Tongue (tissue), 2 donors: Measurements from ENCODE around the gene NUCB1. TPM values are rescaled to one million over a fixed set of nuclear protein-coding genes. Genes with fewer than 3 reads are reported as not detected.

Source experiments
- DNase-seq: peaks from one replicate; pipeline ENCODE4 v3.0.0-alpha.2; 2015
- total RNA-seq: library from RNA; depleted of rRNA; stranded (reverse); fragments of >200 nt; gene quantifications from one replicate; pipeline ENCODE4 v1.2.3, GENCODE V29; 2014

Gene NUCB1
- total RNA-seq, 1 donor from 2014 or later: 154 TPM

DNA sequence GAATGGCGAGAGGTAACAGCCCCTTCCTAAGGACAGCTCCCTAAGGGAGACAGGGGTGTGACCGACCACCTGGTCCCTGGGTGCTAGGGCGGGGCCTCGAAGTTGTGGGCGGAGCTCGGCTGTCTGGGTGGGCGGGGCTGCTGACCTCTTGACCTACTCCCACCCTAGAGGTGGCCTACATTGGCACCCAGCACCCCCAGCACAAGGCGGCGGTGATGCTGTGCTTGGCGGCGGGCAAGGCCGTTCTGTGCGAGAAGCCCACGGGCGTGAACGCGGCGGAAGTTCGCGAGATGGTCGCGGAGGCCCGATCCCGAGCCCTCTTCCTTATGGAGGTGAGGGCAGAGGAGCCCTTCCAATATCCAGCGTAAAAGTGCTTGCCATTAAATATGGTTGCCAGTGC, 35.8 kb downstream of the NUCB1 start:
- no peak for DNase-seq

DNA sequence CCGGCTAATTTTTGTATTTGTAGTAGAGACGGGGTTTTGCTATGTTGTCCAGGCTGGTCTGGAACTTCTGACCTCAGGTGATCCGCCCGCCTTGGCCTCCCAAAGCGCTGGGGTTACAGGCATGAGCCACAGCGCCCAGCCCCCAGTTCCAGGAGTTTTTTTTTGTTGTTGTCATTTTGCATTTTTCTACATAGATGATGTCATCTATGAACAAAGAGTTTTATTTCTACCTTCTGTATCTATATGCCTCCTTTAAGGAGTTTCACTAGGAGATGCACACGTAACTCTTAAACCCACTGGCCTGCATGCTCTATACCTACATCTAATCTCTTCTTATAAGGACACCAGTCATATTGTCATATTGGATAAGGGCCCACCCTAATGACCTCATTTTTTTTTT, 38.1 kb downstream of the NUCB1 start:
- DNase-seq: no peak

DNA sequence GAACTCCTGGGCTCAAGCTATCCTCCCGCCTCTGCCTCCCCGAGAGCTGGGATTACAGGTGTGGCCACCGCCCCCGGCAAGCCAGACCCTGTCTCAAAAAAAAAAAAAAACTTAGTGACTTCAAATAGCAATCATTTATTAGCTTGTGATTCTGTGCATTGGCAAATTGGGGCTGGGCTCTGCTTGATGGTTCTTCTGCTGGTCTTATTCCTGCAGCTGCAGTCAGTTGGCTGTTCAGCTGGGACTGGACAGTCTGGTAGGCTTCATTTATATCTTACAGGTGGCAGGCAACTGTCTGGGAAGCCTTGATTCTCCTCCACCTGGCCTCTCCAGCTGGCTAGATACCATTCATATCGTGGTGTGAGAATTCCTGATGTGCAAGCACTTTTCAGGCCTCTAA, 40.8 kb downstream of the NUCB1 start:
- DNase-seq: no peak

DNA sequence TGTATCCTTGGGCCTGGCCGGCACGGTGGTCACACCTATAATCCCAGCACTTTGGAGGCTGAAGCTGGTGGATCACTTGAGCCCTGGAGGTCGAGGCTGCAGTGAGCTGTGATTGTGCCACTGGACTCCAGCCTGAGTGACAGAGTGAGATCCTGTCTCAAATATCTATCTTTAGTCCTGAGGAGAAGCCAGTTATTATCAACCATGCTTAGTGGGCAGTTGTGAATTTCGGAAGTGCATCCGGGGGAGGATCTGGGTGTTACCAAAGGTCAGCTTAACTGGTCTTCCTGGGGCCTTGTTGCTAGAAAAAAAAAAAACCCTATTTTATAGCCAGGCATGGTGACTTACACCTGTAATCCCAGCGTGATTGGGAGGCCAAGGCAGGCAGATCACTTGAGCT, 43.0 kb downstream of the NUCB1 start:
- DNase-seq: no peak

DNA sequence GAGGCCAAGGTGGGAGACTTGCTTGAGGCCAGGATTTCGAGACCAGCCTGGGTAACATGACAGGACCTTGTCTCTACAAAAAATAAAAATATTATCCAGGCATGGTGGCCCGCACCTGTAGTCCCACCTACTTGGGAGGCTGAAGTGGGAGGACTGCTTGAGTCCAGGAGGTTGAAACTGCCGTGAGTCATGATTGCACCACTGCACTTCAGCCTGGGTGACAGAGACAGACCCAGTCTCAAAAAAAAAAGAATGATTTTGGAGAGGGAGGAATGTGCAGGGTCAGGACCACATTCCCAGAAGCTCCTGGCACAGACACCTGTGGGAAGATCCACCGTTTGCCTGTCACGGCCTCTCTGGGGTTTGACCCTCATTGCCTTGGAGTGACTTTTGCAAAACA, 45.3 kb downstream of the NUCB1 start:
- DNase-seq: no peak

DNA sequence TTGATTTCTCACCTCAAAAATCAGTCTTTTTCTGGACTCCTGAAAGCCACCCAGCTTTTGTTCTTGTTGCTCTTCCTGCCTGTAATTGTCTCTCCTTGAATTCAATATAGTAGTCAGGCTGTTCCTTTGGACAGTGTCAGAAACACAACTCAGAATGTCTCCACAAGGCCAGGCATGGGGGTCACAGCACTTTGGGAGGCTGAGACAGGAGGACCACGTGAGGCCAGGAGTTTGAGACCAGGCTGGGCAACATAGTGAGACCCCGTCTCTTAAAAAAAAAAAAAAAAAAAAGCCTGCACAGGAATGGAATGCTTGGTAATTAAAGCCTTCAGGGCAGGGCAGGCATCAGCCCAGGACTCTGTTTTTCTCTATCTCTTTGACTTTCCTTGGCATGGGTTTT, 45.7 kb downstream of the NUCB1 start:
- no peak for DNase-seq

DNA sequence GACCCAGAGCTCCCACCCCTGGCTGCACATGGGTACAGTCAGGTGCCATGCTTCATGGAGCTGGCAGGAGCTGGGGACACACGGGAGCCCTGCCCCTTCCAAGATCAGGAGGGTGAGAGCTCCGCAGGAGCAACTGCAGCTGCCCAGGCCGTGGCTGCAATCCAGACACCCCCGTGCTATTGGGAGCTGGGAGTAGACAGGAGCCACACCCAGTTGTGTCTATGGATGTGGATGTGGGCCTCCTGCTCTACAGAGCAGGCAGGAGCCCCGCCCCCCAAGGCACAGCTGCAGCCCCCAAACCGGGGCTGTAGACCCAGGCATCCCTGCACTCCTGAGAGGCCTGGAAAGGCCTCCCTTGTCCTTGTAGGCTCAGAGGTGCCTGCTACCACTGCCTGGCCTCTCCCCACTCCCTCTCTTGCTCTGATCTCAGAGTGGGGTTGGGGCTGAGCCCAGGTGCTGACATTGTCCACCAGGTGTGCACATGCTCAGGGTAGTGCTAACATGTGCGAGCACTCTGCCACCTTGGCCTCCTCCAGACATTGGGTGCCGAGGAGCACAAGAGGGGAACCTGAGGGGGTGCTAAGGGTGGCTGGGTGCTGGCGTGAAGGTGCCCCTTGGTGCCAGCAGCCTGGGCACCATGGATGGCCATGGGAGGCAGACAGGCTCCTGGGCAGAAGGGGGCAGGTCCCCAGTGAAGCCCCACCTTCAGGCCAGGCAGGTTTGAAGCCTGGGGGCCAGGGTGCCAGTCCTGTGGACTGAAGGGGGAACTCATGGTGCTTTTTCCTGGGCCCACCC, 46.5 kb downstream of the NUCB1 start:
- DNase-seq: peak; percentile 57

DNA sequence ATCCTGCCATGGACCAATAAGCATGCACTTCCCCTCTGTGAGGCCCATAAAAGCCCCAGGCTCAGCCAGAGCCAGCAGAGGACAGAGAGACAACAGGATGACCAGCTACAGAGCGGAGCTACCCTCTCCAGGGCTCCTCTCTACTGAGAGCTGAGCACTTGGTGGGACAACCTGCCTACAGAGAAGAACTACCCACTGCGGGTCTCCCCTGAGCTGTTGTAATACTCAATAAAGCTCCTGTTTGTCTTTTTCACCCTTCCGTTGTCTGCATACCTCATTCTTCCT, 47.1 kb downstream of the NUCB1 start:
- DNase-seq: no peak

DNA sequence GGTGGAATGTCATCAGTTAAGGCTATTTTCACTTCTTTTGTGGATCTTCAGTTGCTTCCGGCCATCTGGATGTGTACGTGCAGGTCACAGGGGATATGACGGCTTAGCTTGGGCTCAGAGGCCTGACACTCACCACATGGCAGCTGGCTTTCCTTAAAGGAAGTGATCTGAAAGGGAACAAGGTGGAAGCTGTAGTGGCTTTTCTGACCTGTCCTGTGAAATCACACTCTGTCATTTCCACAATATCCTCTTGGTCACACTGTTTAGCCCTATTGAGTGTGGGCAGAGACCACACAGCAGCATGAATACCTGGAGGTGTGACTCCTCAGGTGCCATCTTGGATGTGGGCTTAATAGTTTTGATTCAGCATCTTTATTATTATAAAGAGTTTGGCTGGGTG, 50.0 kb downstream of the NUCB1 start:
- no peak for DNase-seq

DNA sequence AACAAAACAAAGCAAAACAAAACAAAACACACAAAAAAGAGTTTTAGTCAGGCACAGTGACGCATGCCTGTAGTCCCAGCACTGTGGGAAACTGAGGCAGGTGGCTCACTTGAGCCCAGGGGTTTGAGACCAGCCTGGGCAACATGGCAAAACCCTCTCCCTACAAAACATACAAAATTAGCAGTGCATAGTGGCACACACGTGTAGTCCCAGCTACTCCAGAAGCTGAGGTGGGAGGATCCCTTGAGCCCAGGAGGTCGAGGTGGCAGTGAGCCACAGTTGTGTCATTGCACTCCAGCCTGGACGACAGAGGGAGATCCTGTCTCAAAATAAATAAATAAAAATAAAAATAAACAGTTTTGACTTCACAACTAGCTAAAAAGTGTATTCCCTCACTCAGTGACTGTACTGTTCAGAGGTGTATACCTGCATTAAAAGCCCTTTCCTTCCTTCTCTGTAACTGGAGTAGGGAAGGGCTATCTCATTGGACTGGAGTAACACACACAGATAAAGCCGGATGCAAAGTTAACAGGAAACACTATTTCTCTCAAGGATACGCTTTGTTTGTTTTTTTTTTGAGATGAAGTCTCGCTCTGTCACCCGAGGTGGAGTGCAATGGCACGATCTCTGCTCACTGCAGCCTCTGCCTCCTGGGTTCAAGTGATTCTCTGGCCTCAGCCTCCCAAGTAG, 50.9 kb downstream of the NUCB1 start:
- DNase-seq: no peak

DNA sequence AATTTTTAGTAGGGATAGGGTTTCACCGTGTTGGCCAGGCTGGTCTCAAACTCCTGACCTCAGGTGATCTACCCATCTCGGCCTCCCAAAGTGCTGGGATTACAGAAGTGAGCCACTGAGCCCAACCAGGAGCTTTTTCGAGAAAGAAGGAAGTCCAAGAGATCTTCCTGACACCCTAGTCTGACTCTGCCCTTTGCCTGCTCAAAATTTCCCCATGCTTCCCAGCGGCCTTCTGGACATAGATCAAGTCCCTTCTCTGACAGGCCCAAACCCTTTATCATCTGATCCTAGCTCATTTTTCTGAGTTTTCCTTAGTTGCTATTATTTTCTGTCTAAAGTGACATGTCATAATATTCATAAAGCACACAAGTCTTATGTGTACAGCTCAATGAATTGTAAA, 53.0 kb downstream of the NUCB1 start:
- no peak for DNase-seq

DNA sequence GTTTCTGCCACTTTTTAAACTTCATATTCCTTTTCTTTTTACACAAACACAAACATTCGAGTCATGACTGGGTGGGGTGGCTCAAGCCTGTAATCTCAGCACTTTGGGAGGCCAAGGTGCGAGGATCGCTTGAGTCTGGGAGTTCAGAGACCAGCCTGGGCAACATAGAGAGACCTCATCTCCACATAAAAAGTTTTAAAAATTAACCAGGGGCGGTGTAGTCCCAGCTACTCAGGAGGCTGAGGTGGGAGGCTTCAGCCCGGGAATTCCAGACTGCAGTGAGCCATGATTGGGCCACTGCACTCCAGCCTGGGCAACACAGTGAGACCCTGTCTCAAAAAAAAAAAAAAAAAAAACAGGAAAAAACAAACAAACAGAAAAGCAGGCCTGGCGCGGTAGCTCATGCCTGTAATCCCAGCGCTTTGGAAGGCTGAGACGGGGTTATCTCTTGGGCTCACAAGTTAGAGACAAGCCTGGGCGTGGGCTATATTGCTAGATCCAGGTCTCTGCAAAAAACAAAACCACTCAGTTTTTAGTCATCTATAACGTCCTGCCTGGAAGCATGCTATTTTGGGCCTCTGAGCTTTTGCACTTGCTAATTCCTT, 54.0 kb downstream of the NUCB1 start:
- DNase-seq: no peak

DNA sequence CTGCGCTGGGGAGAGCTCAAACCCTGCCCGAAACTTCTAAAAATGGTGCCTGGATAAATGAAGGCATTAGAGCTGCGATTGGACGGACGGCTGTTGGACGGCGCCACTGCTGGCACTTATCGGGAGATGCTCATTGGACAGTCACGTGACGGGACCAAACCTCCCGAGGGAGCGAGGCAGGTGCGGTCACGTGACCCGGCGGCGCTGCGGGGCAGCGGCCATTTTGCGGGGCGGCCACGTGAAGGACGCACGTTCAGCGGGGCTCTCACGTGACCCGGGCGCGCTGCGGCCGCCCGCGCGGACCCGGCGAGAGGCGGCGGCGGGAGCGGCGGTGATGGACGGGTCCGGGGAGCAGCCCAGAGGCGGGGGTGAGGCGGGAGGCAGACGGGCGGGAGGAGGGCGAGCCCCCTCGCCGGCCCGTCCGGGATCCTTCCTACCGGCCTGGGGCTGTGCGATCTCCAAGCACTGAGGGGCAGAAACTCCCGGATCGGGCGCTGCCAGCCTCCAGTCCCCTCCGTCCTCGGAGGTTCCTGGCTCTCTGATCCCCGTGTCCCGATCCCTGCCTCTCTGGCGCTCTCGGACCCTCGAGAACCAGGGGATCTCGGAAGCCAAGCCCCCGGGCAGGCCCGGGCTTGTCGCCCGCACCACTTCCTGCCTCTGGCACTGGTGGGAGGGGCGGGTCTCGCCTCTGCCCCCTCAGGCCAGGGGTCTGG, 54.6 kb downstream of the NUCB1 start, which contains the start of gene BAX:
Gene BAX, plus strand, starts transcription at position 281 of the 713 bp plus-strand sequence. Its CDS starts 54 bp downstream, at position 335.
- DNase-seq: peak; percentile 99

DNA sequence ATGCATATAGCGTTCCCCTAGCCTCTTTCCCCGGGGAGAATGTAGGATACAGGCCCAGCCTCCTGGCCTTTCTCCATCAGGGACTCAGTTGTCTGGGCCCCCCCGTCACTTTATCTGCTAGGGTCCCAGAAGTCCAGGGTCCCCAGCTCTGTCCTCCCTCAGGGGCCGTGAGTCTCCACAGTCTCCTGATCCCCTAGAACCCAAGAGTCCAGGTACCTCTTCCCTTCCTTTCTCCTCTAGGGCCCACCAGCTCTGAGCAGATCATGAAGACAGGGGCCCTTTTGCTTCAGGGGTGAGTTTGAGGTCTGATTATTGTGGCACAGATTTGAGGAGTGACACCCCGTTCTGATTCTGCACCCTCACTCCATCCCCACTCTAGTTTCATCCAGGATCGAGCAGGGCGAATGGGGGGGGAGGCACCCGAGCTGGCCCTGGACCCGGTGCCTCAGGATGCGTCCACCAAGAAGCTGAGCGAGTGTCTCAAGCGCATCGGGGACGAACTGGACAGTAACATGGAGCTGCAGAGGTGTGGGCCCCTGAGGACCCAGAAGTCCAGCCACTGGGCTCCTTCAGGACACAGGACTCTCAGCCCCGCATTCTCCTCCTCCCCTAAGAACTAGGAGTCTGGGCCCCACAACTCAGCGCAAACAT, 55.3 kb downstream of the NUCB1 start:
- DNase-seq: no peak

DNA sequence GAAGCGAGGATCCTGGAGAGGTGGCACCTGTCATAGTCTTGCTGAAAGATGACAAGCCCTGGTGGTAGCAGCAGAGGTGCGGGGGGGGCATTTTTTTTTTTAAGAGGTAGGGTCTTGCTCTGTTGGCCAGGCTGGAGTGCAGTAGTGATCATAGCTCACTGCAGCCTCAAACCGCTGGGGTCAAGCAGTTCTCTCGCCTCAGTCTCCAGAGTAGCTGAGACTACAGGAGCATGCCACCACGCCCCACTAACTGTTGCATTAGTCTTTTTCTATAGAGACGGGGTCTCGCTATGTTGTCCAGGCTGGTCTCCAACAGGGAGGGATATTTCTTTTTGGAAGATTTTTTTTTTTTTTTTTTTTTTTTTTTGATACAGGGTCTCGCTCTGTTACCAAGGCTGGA, 57.9 kb downstream of the NUCB1 start:
- DNase-seq: no peak

DNA sequence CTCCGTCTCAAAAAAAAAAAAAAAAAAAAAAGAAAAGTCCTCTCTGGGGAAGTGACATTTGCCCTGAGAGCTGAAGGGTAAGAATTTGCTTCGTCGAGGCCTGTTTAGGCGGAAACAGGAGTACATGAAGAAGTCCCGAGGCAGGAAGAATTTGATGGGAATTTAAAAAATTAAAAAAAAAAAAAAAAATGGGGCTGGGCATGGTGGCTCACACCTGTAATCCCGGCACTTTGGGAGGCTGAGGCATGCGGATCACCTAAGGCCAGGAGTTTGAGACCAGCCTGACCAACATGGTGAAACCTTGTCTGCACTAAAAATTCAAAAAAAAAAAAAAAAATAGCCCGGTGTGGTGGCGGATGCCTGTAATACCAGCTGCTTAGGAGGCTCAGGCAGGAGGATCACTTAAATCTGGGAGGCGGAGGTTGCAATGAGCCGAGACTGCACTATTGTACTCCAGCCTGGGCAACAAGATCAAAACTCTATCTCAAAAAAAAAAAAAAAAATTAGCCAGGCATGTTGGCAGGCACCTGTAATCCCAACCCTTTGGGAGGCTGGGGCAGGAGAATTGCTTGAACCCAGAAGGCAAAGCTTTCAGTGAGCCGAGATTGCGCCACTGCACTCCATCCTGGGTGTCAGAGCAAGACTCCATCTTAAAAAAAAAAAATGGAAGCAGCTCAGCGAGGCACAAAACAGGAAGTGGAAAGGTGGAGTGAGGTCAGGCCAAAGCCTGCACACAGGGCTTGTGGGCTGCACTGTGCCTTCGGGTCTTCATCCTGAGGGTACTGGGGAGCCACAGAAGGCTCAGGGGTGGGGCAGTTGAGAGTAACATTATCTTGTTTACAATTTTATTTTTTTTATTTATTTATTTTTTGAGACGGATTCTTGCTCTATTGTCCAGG, 59.5 kb downstream of the NUCB1 start:
- DNase-seq: no peak

DNA sequence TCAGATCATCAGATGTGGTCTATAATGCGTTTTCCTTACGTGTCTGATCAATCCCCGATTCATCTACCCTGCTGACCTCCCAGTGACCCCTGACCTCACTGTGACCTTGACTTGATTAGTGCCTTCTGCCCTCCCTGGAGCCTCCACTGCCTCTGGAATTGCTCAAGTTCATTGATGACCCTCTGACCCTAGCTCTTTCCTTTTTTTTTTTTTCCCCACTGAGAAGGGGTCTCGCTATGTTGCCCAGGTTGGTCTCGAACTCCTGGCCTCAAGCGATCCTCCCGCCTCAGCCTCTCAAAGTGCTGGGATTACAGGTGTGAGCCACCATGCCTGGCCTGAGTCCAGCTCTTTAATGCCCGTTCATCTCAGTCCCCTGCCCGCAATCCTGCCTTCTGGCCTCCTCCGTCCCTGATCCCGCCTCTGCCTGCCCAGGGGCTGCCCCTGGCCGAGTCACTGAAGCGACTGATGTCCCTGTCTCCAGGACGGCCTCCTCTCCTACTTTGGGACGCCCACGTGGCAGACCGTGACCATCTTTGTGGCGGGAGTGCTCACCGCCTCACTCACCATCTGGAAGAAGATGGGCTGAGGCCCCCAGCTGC, 61.0 kb downstream of the NUCB1 start:
- no peak for DNase-seq

DNA sequence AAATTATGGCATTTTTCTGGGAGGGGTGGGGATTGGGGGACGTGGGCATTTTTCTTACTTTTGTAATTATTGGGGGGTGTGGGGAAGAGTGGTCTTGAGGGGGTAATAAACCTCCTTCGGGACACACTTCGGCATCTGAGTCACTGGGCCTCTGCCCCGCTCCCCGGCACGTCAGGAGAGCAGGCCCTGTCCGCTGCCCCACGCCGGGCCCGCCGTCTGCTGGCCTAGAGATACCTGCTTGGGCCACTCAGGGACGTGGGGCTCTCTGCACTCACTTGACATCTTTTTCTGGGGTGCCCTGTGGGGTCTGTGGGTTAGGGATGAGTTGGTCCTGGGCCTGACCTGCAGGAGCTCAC, 61.5 kb downstream of the NUCB1 start:
- no peak for DNase-seq

DNA sequence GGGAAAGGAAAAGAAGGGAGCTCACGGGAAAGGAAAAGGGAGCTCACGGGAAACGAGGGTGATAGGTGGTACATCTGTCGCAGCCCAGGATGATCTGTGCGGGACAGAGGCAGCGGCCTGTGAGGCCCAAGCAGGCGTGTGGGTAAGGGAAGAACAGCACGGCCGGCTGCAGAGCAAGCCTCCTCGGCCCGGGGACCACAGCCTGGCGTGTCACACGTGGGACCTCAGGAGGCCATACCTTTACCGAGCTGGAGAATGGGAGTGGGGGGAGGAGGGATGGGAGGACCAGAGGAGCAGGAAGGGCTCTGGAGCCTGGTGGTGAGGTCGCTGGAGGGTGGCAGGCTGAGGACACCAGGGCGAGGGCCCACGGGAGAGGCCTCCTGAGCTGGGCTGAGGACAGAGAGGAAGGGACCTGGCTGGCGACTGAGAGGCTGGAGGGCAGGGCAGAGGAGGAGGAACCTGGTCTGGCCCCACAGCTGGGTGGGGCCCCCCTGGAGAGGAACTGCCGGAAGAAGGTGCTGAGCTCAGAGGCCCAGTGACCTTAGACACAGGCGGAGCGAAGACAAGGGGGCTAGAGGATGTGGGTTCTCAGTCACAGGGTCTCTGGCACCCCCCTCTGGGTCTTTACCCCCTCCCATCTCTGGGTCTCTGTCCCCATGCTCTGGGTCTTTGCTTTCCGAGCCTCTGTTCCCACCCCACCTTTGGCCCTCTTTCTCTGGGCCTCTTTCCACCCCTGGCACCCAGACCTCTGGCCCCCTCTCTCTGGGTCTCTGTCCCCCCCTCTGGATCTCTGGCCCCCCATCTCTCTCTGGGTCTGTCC, 62.1 kb downstream of the NUCB1 start:
- no peak for DNase-seq

DNA sequence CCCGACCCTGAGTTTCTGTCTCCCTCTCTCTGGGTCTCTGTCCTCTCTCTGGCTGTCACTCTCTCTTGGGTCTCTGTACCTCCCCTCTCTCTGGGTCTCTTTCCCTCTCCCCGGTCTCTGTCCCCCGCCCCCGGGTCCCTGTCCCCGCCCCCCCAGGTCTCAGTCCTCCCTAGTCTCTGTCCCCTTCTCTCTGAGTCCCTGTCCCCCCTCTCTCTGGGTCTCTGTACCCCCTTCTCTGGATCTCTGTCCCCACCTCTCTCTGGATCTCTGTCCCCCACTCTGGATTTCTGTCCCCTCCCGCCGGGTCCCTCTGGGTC, 62.7 kb downstream of the NUCB1 start:
- DNase-seq: no peak
